Hepatocyte (in vitro differentiated cells): ENCODE data around the gene HABP4. TPM values are rescaled to one million over a fixed set of nuclear protein-coding genes. Genes with fewer than 3 reads are reported as not detected.
"Not testable (repeated sequence)": the region's sequence is repeated elsewhere in the genome, so short reads cannot be mapped to it uniquely, and the experiment has no call there.

Source experiments
- DNase-seq: peaks from one replicate; pipeline ENCODE4 v3.0.0-alpha.2; 2016; ENCODE audit warnings: low spot score
- H2AFZ ChIP-seq: fragments of 200-600 bp; sonication (generic); 2 replicates; pipeline ENCODE4 v1.6.0; 2016; ENCODE audit warnings: antibody characterized with exemption, mild to moderate bottlenecking
- H3K27ac ChIP-seq: fragments of 200-600 bp; sonication (generic); 2 replicates; pipeline ENCODE4 v1.5.1; 2016; ENCODE audit warnings: mild to moderate bottlenecking
- H3K27me3 ChIP-seq: fragments of 200-600 bp; sonication (generic); 2 replicates; pipeline ENCODE4 v1.6.1; 2016
- H3K36me3 ChIP-seq: fragments of 200-600 bp; sonication (generic); replicated peaks from 2 replicates; pipeline ENCODE4 v1.5.1; 2016; ENCODE audit warnings: low read depth; ENCODE audit not compliant: insufficient read depth
- H3K4me1 ChIP-seq: fragments of 200-600 bp; sonication (generic); 2 replicates; pipeline ENCODE4 v1.5.1; 2016; ENCODE audit warnings: mild to moderate bottlenecking, moderate library complexity; ENCODE audit not compliant: insufficient read depth
- H3K4me2 ChIP-seq: fragments of 200-600 bp; sonication (generic); 2 replicates; pipeline ENCODE4 v1.6.0; 2016
- H3K4me3 ChIP-seq: fragments of 200-600 bp; sonication (generic); 2 replicates; pipeline ENCODE4 v1.5.1; 2016; ENCODE audit warnings: mild to moderate bottlenecking
- H3K79me2 ChIP-seq: fragments of 200-600 bp; sonication (generic); 2 replicates; pipeline ENCODE4 v1.6.0; 2017; ENCODE audit warnings: mild to moderate bottlenecking
- H3K9me2 ChIP-seq: fragments of 200-600 bp; sonication (generic); replicated peaks from 2 replicates; pipeline ENCODE4 v1.6.0; 2017; ENCODE audit warnings: mild to moderate bottlenecking; ENCODE audit not compliant: insufficient read depth
- H3K9me3 ChIP-seq: fragments of 200-600 bp; sonication (generic); 2 replicates; pipeline ENCODE4 v1.5.1; 2016; ENCODE audit warnings: low read depth, mild to moderate bottlenecking
- H4K20me1 ChIP-seq: fragments of 200-600 bp; sonication (generic); 2 replicates; pipeline ENCODE4 v1.6.0; 2016; ENCODE audit warnings: mild to moderate bottlenecking; ENCODE audit not compliant: insufficient read depth, poor library complexity, severe bottlenecking
- EZH2 ChIP-seq: fragments of 200-600 bp; sonication (generic); IDR thresholded peaks from 2 replicates; pipeline ENCODE4 v1.6.1; 2016; ENCODE audit warnings: antibody characterized with exemption, mild to moderate bottlenecking, borderline replicate concordance
- EZH2phosphoT487 ChIP-seq: fragments of 200-600 bp; sonication (generic); IDR thresholded peaks from one replicate; pipeline ENCODE4 v1.6.1; 2018; ENCODE audit warnings: antibody characterized with exemption, mild to moderate bottlenecking, low read depth, moderate library complexity; ENCODE audit not compliant: unreplicated experiment, severe bottlenecking
- WGBS: methylation state at CpG from one replicate; pipeline ENCODE4 v1.1.6; 2016; ENCODE audit warnings: low lambda C conversion rate; ENCODE audit errors: missing lambda C conversion rate; 5-methylcytosine and 5-hydroxymethylcytosine counted together
- polyA plus RNA-seq: library from polyadenylated mRNA; unstranded; fragments of >200 nt; fragmentation: Nextera tagmentation; extraction: Ambion mirVana; gene quantifications from 2 replicates; pipeline ENCODE4 v1.2.1, GENCODE V29; 2016
- total RNA-seq: library from RNA; depleted of rRNA; stranded (reverse); fragments of >200 nt; gene quantifications from 2 replicates; pipeline ENCODE4 v1.2.3, GENCODE V29; 2014
- TF ChIP-seq, protein P1 (sequence below): fragments of 200-600 bp; sonication (generic); IDR thresholded peaks from 2 replicates; pipeline ENCODE4 v1.5.1; 2016; ENCODE audit warnings: antibody characterized with exemption, mild to moderate bottlenecking; ENCODE audit not compliant: poor library complexity

The HABP4 gene
- total and polyA plus RNA-seq, 2 experiments from 2014 or later, result 13.1 to 24.8 TPM

DNA sequence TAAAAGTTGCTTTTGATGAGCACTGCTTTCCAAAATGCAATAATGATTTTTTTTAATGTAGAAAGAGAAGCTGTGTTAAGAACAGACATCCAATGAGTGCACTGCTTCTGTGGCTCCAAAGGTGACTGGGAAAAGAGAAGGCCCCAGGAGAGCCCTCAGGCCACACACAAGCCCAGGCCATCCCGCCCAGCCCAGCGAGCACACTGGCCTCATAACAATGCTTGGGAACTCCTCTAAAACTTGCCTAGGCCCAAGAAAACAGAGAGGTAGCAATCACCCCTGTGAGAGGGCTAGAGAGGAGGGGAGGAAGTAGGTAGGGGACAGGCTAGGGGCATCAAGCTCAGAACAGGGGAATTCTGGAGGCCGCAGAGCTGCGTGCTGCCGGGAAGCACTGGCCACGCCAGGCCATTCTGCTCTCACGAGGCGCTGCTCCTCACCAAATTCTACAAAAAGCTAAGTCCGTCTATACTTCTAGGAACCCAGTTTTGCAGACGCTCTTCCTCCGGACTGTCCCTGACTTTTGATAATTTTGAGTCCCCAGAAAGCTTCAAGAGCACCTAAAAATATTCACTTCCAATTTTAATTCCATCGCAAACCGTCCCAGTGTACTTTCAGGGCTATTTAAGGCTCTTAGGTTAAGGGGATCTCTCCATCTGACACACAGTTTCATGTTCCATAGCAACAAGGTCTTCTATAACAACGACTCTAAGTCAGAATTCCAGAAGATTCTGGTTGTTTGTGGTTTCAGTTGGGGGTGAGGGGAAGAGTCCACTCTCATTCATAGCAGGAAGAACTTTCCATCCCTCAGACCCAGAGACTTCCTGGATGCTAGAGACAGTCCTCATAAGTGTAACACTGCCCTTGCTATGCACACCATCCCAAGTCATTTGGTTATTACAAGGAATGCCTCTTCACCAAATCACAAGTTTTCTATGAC is 51.0 kb downstream of the HABP4 start:
- no peak overlapping the region for H3K27ac ChIP-seq
- no peaks in the 10 kb centered on the region for H3K4me1 ChIP-seq
- H3K9me2 ChIP-seq, result no peaks in the 10 kb centered on the region
- no peaks in the 10 kb centered on the region for H3K27me3 ChIP-seq
- no peaks in the 10 kb centered on the region for H3K79me2 ChIP-seq
- no peaks in the 10 kb centered on the region for H4K20me1 ChIP-seq
- no peaks in the 10 kb centered on the region for H3K9me3 ChIP-seq
- TF ChIP-seq EZH2 (no peak), EZH2phosphoT487 (no peak)
- TF ChIP-seq, protein P1, sequence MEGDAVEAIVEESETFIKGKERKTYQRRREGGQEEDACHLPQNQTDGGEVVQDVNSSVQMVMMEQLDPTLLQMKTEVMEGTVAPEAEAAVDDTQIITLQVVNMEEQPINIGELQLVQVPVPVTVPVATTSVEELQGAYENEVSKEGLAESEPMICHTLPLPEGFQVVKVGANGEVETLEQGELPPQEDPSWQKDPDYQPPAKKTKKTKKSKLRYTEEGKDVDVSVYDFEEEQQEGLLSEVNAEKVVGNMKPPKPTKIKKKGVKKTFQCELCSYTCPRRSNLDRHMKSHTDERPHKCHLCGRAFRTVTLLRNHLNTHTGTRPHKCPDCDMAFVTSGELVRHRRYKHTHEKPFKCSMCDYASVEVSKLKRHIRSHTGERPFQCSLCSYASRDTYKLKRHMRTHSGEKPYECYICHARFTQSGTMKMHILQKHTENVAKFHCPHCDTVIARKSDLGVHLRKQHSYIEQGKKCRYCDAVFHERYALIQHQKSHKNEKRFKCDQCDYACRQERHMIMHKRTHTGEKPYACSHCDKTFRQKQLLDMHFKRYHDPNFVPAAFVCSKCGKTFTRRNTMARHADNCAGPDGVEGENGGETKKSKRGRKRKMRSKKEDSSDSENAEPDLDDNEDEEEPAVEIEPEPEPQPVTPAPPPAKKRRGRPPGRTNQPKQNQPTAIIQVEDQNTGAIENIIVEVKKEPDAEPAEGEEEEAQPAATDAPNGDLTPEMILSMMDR, result no peak
- no peak overlapping the region for H2AFZ ChIP-seq
- H3K36me3 ChIP-seq, result no peaks in the 10 kb centered on the region
- H3K4me3 ChIP-seq, result no peak overlapping the region
- WGBS, result 92% methylated on average over 14 of the region's 14 CpGs
- DNase-seq, result no peak
- H3K4me2 ChIP-seq, result no peak overlapping the region

GRCh38 chr9:96501633-96502538 is 51.9 kb downstream of the HABP4 start:
- Histone ChIP-seq H3K36me3 (no peaks in the 10 kb centered on the region), H3K79me2 (no peaks in the 10 kb centered on the region), H2AFZ (no peak overlapping the region), H4K20me1 (no peaks in the 10 kb centered on the region), H3K9me3 (no peaks in the 10 kb centered on the region), H3K27me3 (no peaks in the 10 kb centered on the region), H3K4me3 (no peak overlapping the region), H3K4me1 (no peaks in the 10 kb centered on the region), H3K4me2 (no peak overlapping the region), H3K27ac (no peak overlapping the region), H3K9me2 (no peaks in the 10 kb centered on the region)
- no peak for TF ChIP-seq EZH2phosphoT487
- TF ChIP-seq, protein P1, result no peak
- TF ChIP-seq EZH2, result no peak
- no peak for DNase-seq
- 96% methylated on average over 15 of the region's 15 CpGs for WGBS

DNA sequence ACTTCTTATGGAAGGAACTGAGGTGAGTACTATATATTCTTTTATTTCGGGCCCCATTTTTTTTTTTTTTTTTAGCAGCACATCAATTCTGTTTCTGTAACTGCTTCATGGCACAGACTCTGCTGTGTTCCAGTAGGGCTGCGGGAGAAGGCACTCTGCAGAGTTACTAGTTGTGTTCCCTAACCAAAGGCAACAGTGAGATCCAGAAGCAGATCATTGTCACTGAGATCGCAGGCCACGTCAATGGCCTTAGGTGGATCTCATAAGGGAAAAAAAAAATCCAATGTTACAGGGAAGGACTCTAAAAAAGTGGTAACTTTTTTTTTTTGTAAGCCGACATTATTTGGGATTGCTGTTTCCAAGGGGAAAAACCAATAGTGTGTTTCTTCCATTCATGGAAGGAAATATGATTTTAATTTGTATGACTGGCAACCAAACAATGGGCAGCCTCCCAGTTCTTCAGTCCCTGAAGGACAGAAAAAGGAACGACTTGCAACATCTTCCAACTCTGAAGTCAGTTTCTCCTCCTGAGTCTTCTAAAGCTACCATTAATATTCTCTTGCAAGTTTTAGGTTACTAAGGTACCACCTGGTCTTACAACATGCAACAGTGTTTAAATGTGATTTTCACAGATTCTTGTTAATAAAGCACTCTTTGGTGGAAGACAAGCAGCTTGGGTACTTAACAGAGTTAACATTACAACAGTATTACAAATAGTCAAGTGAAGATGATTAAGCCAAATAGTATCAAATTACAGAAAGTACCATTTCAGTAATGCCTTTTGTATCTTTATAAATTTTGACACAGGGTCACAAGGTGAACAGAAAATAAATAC is 52.8 kb downstream of the HABP4 start:
- DNase-seq, result no peak
- H3K36me3 ChIP-seq, result no peaks in the 10 kb centered on the region
- H2AFZ ChIP-seq, result no peak overlapping the region
- H4K20me1 ChIP-seq, result no peaks in the 10 kb centered on the region
- no peaks in the 10 kb centered on the region for H3K27me3 ChIP-seq
- H3K4me3 ChIP-seq, result no peak overlapping the region
- no peaks in the 10 kb centered on the region for H3K79me2 ChIP-seq
- no peaks in the 10 kb centered on the region for H3K9me2 ChIP-seq
- TF ChIP-seq, protein P1, result no peak
- no peak for TF ChIP-seq EZH2phosphoT487
- no peak for TF ChIP-seq EZH2
- no peaks in the 10 kb centered on the region for H3K9me3 ChIP-seq
- no peak overlapping the region for H3K27ac ChIP-seq
- WGBS, result 98% methylated on average over 6 of the region's 6 CpGs
- no peak overlapping the region for H3K4me2 ChIP-seq
- H3K4me1 ChIP-seq, result no peaks in the 10 kb centered on the region

DNA sequence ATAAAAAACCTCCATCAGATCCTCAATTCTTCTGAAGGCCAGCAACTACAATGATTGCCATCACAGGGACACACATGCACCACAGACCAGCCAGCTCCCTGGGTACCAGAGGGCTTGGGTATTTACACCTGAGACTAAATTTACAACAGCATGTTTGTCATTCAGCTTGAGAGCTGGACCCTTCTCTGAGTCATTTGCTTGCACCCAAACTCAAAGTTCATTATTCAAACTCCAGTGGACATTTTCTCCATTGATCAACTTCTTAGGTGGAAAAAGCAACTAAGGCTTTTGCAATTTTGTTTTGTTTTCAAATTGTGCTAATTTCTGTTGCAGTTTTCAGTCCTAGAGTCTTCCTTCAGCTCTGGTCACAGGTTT is 53.4 kb downstream of the HABP4 start:
- H3K36me3 ChIP-seq, result not testable (repeated sequence)

More for the DNA sequence above, 53.4 kb downstream of the HABP4 start:
- not testable (repeated sequence) for H3K4me3 ChIP-seq, H3K79me2 ChIP-seq, H3K4me2 ChIP-seq, H3K27me3 ChIP-seq, H2AFZ ChIP-seq, H3K27ac ChIP-seq, H4K20me1 ChIP-seq, DNase-seq, H3K4me1 ChIP-seq, H3K9me2 ChIP-seq, H3K9me3 ChIP-seq
